ENCODE data around the gene SORL1-AS1.

DNA sequence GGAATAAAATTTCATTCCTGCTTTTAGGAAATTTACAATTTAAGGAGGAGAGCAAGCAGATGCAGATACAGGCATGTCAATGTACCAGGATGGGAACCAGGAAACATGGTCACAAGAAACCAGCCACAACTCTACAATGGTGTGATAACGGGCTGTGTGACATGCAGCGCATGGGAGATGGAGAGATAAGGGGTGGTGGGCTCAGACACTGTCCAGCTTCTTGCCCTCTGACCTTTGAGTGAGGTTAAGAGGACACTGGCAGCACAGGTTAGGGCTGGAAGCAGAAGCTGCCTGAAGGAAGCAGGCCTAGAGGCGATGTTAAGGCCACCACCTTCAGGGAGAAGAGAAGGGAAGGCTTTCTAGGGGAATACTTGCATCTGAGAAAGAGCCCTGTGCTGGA, 2.3 kb upstream of the SORL1-AS1 start:
- TF ChIP-seq, protein P1, sequence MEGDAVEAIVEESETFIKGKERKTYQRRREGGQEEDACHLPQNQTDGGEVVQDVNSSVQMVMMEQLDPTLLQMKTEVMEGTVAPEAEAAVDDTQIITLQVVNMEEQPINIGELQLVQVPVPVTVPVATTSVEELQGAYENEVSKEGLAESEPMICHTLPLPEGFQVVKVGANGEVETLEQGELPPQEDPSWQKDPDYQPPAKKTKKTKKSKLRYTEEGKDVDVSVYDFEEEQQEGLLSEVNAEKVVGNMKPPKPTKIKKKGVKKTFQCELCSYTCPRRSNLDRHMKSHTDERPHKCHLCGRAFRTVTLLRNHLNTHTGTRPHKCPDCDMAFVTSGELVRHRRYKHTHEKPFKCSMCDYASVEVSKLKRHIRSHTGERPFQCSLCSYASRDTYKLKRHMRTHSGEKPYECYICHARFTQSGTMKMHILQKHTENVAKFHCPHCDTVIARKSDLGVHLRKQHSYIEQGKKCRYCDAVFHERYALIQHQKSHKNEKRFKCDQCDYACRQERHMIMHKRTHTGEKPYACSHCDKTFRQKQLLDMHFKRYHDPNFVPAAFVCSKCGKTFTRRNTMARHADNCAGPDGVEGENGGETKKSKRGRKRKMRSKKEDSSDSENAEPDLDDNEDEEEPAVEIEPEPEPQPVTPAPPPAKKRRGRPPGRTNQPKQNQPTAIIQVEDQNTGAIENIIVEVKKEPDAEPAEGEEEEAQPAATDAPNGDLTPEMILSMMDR (IDR thresholded peaks at IDR 0.05; ENCODE audit: low read depth, low read length): no peak
- TF ChIP-seq EZH2phosphoT487 (IDR thresholded peaks at IDR 0.05; ENCODE audit: low read depth): no peak

All from OCI-LY3 (cell line).